HG03097 (cell line): ENCODE results near the gene TMEM131.
"Not testable (repeated sequence)": the region's sequence is repeated elsewhere in the genome, so short reads cannot be mapped to it uniquely, and the experiment has no call there.

ENCODE experiments used
- ATAC-seq: cut with Tn5 transposase; IDR thresholded peaks from one replicate; pipeline ENCODE4 v1.9.1; 2021; ENCODE audit not compliant: unreplicated experiment, low FRiP score

TMEM131 gene

DNA sequence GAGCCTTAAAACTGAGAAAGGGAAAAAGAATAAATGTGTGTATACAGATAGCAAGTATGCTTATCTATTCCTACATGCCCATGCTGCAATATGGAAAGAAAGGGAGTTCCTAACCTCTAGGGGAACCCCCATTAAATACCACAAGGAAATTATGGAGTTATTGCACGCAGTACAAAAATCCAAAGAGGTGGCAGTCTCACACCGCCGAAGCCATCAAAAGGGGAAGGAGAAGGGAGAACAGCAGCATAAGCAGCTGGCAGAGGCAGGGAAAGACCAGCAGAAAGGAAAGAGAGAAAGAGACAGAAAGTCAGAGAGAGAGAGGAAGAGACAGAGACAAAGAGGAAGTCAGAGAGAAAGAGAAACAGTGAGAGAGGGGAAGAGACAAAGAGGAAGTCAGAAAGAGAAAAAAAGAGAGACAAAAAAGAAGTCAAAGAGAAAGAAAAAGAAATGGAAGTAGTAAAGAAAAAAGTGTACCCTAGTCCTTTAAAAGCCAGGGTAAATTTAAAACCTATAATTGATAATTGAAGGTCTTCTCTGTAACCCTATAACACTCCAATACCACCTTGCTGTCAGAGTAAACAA, 169.4 kb downstream of the TMEM131 start:
- ATAC-seq = not testable (repeated sequence)

DNA sequence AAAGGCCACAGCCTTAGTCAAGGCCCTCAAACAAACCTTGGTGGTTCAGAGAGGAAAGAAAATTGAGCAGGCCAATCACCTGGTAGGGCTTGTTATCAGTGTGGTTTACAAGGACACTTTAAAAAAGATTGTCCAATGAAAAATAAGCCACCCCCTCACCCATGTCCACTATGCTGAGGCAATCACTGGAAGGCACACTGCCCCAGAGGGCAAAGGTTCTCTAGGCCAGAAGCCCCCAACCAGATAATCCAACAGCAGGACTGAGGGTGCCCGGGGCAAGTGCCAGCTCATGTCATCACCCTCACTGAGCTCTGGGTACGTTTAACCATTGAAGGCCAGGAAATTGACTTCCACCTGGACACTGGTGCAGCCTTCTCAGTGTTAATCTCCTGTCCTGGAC, 171.7 kb downstream of the TMEM131 start:
- not testable (repeated sequence) for ATAC-seq

- not testable (repeated sequence) for ATAC-seq
These were observed 173.9 kb downstream of the TMEM131 start for GRCh38 chr2:97821862-97822261.

- ATAC-seq = no peak
These were observed 176.0 kb downstream of the TMEM131 start for GRCh38 chr2:97819754-97820153.

GRCh38 chr2:97816411-97816810, 179.3 kb downstream of the TMEM131 start:
- ATAC-seq = no peak

DNA sequence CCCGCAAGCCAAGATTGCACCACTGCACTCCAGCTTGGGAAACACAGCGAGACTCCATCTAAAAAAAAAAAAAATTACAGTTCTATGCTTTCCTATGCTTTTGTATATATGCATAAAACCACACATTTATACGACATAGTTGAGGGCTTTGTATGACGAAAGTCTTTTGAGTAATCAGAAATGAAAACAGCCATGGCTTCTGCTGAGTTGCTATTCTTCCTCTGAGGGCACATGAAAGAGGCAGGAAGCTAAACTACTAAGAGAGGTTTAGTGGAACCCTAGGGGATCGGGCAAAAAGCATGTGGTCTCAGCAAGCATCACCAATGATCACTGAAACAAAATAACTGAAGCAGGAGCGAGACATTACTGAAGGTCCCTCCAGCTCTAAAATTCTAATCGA, 182.8 kb downstream of the TMEM131 start:
- no peak for ATAC-seq

- ATAC-seq = no peak
These were observed 186.9 kb downstream of the TMEM131 start for GRCh38 chr2:97808816-97809215.

DNA sequence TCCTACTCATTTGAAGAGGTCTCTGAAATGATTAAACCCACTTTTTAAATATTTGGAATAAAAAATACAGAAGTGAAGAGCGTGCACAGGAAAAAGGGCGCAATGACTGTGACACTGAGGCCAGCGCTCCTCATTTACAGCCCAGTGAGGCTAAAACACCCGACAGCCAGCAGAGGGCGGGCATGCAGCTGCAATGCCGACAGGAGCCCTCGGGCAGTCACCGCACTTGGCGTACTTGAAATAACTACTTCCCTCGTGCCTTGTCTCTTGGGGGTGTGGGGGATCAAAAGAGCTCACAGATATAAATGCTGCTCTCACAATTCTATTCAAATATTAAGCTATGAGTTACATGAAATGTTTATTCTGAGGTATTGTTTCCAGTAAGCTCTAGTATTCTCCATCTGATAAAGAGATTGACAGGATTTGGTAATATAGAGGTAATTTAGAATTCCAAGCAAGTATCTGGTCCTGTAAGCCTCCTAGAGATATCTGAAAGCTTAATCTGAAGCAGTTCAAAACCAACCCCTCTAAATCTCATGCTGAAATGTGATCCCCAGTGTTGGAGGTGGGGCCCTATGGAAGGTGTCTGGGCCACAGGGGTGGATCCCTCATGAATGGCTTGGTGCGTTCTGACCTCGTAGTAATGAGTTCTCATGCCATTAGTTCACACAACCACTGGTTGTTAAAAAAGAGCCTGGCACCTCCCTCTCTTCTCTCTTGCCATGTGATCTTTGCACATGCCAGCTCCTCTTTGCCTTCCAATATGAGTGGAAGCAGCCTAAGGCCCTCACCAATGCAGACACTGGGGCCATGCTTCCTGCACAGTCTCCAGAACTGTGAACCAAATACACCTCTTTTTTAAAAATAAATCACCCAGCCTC, 188.8 kb downstream of the TMEM131 start:
- no peak for ATAC-seq

DNA sequence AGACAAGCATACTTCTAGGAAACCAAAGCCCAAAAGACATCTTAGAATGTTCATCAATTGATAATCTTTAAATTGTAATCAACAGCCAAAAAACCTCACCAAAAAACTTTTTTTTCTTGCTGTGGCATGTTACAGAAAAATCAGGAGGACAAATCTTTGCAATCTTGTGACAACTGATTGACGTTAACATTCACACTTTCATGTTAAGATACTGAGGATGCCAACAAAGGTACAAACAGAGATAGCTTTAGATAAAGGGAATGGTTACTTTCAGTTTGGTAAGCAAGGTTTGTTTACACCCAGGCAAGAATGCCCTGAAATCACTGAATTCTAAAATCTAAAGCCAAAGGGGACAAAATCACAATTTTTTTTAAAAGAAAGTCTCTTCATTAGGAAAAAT, 190.0 kb downstream of the TMEM131 start:
- ATAC-seq = no peak

GRCh38 chr2:97801028-97801427, 194.7 kb downstream of the TMEM131 start:
- ATAC-seq = no peak

GRCh38 chr2:97798416-97798815, 197.3 kb downstream of the TMEM131 start:
- ATAC-seq = no peak

DNA sequence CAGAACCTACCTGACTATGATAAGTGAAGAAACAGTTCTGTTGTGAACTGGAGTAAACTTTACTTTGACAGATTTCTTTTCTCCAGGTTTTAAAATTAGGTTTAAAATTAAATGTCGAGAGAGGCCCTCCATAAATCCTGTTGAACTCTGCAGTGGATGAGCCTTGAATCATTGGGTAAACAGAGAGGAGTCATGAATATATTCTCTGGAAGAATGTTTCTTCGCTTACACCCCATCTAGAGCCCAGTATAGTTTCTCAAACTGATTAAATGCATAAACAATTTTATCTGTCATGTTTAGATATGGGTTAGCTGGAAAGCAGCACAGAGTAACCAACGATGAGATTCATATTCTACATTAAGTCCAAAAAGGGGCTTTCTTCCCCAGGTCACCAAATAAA, 198.4 kb downstream of the TMEM131 start:
- ATAC-seq = no peak

DNA sequence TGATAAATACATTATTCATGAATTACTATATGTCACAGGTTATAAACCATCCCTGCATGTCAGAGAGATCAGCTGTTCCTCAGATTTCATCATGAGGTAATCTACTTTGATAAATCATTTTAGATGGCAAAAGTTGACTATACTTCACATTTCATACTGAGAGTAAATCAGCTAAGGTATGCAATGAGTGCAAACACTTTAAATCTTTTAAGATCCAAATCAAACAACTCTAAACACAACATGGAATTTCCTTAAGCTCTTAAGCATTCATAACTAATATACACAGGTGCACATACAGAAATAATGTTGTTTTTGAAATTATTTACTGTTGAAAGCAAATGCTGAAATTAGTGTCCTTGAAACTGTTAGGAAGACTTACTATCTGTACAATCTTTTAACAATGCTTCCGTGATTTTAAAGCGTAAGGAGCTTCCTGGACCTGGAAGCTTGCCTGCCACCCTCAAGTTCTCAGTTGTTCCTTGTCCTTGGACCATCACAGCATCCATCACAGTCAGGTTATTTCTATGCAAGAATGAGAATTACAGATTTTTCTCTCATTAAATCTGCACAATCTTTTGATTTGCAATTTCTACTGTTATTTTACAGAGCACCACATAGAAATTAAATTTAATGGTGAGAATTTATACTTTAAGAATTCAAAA, 199.2 kb downstream of the TMEM131 start:
- ATAC-seq = no peak

DNA sequence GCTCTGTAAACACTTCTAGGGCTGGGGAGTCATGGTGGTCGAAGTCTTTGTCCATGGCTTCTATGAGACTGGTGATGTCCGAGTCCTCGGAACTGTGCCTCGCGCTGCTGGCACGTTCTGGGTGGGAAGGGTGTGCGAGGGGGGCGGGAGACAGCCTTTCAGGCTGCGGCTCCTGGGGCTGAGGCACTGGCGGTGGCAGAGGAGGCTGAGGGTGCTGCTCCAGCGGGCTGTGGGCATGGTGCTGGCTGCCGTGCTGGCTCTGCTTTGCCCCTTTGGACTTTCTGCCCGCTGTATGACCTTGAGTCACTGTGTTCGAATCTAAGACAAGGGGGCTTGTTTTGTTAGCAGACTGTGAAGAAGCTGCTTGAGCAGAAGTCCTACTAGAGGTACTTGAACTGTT, 203.3 kb downstream of the TMEM131 start:
- no peak for ATAC-seq

DNA sequence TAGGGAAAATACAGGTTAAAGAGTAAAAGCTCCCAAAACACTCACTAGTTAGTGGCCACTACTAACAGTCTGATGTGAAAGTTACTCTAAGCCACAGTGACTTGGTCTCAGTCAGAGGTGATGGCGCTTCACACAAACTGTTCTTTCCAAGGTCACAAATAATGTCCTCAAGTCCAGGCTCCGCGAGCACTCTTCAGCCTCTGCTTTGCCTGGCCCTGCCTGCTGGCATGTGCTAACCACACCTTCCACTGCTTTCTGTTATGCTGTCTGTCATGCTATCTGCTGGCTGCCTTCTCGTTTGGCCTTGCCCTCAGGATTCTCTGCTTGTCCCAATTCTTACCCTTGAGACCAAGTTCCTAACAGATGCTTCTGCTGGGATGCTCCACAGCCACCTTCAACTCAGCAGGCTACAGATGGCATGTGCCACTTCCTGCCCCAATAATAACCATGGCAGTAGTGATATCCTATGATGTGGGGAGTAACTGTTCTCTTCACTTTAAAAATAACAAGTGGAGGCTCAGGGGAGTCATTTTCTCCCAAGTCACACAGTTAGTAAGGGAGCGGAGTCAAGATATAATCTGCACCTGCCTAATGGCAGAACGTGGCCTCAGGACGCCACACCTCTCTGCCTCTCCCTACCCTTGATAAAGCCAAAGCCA, 206.6 kb downstream of the TMEM131 start:
- no peak for ATAC-seq

- no peak for ATAC-seq
These were observed 209.9 kb downstream of the TMEM131 start for GRCh38 chr2:97785818-97786217.

DNA sequence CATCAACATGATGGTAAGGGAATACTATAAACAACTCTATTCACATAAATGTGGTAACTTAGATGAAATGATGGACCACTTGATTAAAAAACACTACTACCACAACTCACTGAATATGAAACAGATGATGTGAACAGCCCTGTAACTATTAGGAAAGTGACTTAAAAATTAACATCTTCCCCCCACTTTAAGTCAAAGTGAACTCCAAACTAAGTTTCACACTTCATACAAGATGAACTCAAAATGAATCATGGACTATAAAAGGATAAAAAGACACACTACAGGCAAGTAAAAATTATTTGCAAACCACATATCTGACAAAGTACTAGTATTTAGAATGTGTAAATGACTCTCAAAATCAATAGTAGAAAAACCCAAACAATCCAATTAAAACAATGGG, 210.8 kb downstream of the TMEM131 start:
- no peak for ATAC-seq

DNA sequence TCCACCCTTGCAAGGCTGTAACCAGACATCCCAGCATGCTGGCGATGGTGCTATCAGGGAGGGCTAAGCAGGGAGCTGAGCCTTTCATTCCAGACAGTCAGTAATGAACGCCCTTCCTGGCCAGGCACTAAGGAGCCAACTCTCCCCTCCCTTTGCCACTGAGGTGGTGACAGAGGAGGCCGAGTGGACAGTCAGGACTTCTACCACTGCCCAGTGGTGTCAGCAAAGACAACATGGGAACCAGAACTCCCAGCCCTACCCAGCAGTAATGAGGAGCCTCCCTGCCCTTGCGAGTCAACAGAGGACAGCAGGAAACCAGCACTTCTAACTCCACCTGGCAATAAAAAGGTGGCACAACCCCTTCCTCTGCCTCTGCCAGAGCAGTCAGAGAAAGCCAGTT, 213.8 kb downstream of the TMEM131 start:
- ATAC-seq = no peak

DNA sequence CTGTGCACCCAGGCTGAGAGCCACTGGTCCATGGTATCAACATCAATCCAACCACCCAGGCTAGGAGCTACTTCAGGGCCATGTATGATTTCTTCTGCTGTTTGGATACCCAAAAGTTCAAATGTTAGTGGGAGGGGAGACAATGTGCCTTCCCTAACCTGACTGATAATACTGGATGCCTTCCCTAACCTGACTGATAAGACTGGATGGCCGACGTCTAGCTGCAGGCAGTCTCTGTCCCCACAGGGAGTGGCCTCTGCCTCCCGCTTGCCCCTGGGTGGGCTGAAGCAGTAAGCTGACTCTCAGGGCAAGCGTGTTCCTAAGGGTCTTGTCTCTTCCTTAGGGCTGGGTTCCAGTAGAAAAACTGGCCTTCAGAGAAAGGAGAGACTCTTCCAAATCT, 216.6 kb downstream of the TMEM131 start:
- no peak for ATAC-seq

DNA sequence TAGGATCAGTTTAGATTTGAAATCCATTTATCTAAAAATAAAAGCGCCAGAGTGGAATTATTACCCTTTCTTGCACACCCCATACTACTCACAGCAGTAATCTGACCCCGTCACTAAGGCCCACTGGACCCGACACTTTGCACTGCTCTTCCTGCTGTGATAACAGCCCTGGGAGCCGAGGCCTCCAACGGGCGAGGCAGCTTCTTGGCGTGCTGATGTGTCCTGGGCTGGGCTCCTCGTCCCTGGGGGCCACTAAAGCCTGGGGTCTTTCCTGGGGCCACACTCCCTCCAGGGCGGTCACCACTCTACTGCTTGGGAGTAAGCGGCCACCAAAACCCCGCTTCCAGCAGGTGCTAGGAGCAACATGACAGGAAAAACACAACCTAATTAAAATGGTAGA, 220.7 kb downstream of the TMEM131 start:
- no peak for ATAC-seq

GRCh38 chr2:97774425-97774824, 221.3 kb downstream of the TMEM131 start:
- ATAC-seq = no peak
